MCF 10A (cell line): ENCODE results near the gene RBPJL. TPM values are rescaled to one million over a fixed set of nuclear protein-coding genes. Genes with fewer than 3 reads are reported as not detected.

ENCODE experiments used
- BruUV-seq: library from RNA; stranded (reverse); fragments of 400-500 nt; replicated peaks from 2 replicates; lab custom pipeline; 2021; lab: Mats Ljungman, UMichigan
- CTCF ChIA-PET: fragments of 300-600 bp; sonication (Branson Sonifier 250); formaldehyde crosslinking; extraction: SDS; loops from one replicate; lab custom pipeline; 2021; ENCODE audit warnings: antibody characterized with exemption, inconsistent platforms; lab: Yijun Ruan, JAX
- POLR2A ChIA-PET: fragments of 300-600, 350-650 bp; sonication (Branson Sonifier 250); formaldehyde crosslinking; extraction: SDS; loops from one replicate; lab custom pipeline; 2020; ENCODE audit warnings: antibody characterized with exemption, inconsistent platforms; lab: Yijun Ruan, JAX
- DNase-seq: peaks from one replicate; pipeline ENCODE4 v3.0.0-alpha.2; 2018; ENCODE audit not compliant: unreplicated experiment
- H3K27ac Mint-ChIP-seq: one replicate; pipeline ENCODE4 v1.8.0; 2022; ENCODE audit warnings: mild to moderate bottlenecking, low read depth, mixed read lengths; ENCODE audit not compliant: unreplicated experiment
- H3K27me3 Mint-ChIP-seq: one replicate; pipeline ENCODE4 v1.8.0; 2022; ENCODE audit warnings: mixed read lengths; ENCODE audit not compliant: insufficient read depth, unreplicated experiment
- H3K36me3 Mint-ChIP-seq: one replicate; pipeline ENCODE4 v1.8.0; 2022; ENCODE audit warnings: mild to moderate bottlenecking, moderate library complexity, mixed read lengths; ENCODE audit not compliant: insufficient read depth, unreplicated experiment
- H3K4me1 Mint-ChIP-seq: one replicate; pipeline ENCODE4 v1.8.0; 2022; ENCODE audit warnings: mixed read lengths; ENCODE audit not compliant: insufficient read depth, unreplicated experiment
- H3K4me3 Mint-ChIP-seq: one replicate; pipeline ENCODE4 v1.8.0; 2022; ENCODE audit warnings: mild to moderate bottlenecking, moderate library complexity, mixed read lengths; ENCODE audit not compliant: unreplicated experiment
- H3K9me3 Mint-ChIP-seq: one replicate; pipeline ENCODE4 v1.8.0; 2022; ENCODE audit warnings: mixed read lengths; ENCODE audit not compliant: unreplicated experiment
- CTCF ChIP-seq: fragments of 200-600 bp; IDR thresholded peaks from one replicate; pipeline ENCODE4 v1.8.0; 2022; ENCODE audit warnings: antibody characterized with exemption, mild to moderate bottlenecking; ENCODE audit not compliant: unreplicated experiment
- intact Hi-C: fragments of 100-400 bp; cut with micrococcal nuclease; formaldehyde crosslinking; loops from 2 replicates; pipeline ENCODE4 v1.14.1; 2022
- total RNA-seq: library from RNA; stranded (reverse); gene quantifications from 2 replicates; pipeline ENCODE4 v1.2.3, GENCODE V29; 2022

RBPJL gene
- total RNA-seq, 1 experiment from 2014 or later, result not detected

DNA sequence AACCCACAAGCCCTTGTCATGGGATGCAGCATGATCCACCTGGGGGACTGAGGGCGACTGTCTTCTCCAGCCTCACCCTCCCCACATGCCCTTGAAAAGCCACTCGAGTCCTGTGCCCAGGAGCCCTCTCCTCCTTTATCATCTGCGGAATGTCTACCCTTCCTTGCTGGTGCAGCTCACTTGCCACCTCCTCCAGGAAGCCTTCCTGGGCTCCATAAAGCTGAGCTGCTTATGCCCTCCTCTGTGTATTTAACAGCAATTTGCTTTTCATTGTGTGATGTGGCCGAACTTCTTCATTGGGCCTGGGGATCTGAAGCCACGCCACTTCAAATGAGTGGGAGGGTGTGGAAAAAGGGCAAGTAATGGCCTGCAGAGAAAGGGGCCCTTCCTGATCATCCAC is 17.8 kb upstream of the RBPJL start:
- no TSS peak for BruUV-seq
- Mint-ChIP-seq H3K4me3 (no peak overlapping the region), H3K9me3 (no peaks in the 10 kb centered on the region), H3K4me1 (peaks cover 16% of the 10 kb centered on the region), H3K27ac (no peak overlapping the region), H3K36me3 (no peaks in the 10 kb centered on the region), H3K27me3 (no peaks in the 10 kb centered on the region)
- ChIA-PET POLR2A (interaction anchor here (3.8 kb wide), 1 partner anchor 35 kb away, joined by 23 read pairs; the partner anchor contains the start of gene SLPI), CTCF (interaction anchor here (0.5 to 7.9 kb wide), 13 partner anchors 9 to 246 kb away, joined by 3 to 167 read pairs (median 4); no protein-coding TSS in a partner anchor)
- no peak for TF ChIP-seq CTCF
- intact Hi-C loops, result no loop called here
- no peak for DNase-seq

- no TSS peak for BruUV-seq
- no peaks in the 10 kb centered on the region for H3K27me3 Mint-ChIP-seq
- intact Hi-C loops, result loop anchor here (2.0 to 5.0 kb wide), 3 partner anchors 168 to 403 kb away; partner anchors contain the start of genes WFDC12 and YWHAB
- peaks cover 12% of the 10 kb centered on the region for H3K4me1 Mint-ChIP-seq
- CTCF ChIA-PET, result interaction anchor here (0.6 to 7.9 kb wide), 63 partner anchors 8 to 615 kb away, joined by 3 to 167 read pairs (median 7); partner anchors contain the start of genes PI3, RBPJL, SEMG2 and SLPI
- no peak for DNase-seq
- TF ChIP-seq CTCF, result no peak
- H3K9me3 Mint-ChIP-seq, result no peaks in the 10 kb centered on the region
- POLR2A ChIA-PET, result interaction anchor here (0.6 to 3.8 kb wide), 18 partner anchors 17 to 598 kb away, joined by 3 to 23 read pairs (median 4); partner anchors contain the start of genes PI3 and SLPI
- H3K27ac Mint-ChIP-seq, result no peak overlapping the region
- no peak overlapping the region for H3K4me3 Mint-ChIP-seq
- H3K36me3 Mint-ChIP-seq, result no peaks in the 10 kb centered on the region
Measured at GRCh38 chr20:45289942-45290676, 16.5 kb upstream of the RBPJL start.

DNA sequence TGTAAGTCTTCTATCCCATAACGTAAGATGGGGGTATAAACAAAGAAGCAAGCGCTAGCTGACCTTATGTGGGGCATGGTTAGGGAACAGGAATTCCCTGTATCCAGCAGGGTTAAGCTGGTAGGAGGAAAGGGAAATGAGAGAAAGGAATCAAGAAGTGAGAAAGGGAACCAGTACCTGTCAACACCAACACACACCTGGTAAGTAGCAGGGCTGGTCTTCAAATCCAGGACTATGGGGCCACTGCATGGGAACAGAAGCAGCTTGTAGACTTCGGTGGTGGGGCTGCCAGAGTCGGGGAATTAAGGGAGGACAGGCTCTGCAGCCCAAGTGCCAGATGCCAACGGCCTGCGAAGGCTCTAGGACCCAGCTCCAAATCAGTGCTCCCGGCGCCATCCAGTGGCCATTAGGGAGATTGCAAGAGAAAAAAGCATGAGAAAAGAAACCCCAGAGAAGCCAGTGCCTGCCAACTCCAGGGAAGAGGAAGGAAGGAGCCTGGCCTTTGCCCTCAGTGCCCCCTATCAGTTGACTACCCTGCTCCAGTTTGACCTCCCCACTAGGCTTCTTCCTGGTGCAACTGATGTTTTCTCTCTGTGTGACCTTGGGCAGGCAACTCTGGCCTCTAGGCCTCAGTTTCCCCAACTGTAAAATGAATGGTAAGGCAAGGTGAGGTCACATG is 15.8 kb upstream of the RBPJL start:
- Mint-ChIP-seq H3K4me1 (peaks cover 12% of the 10 kb centered on the region), H3K27ac (no peak overlapping the region), H3K27me3 (no peaks in the 10 kb centered on the region), H3K9me3 (no peaks in the 10 kb centered on the region), H3K4me3 (no peak overlapping the region), H3K36me3 (no peaks in the 10 kb centered on the region)
- TF ChIP-seq CTCF, result peak; percentile 86
- no TSS peak for BruUV-seq
- intact Hi-C loops, result loop anchor here (1.0 to 5.0 kb wide), 6 partner anchors 152 to 404 kb away; partner anchors contain the start of genes WFDC12 and YWHAB
- ChIA-PET CTCF (interaction anchor here (0.5 to 7.9 kb wide), 74 partner anchors 8 to 664 kb away, joined by 3 to 167 read pairs (median 6); partner anchors contain the start of genes PI3, RBPJL, SEMG2 and SLPI), POLR2A (interaction anchor here (0.5 to 3.8 kb wide), 19 partner anchors 18 to 1417 kb away, joined by 3 to 23 read pairs (median 4); partner anchors contain the start of genes PI3 and SLPI)
- DNase-seq, result peak; percentile 89
